ENCODE measurements around the gene DECR2. TPM values are rescaled to one million over a fixed set of nuclear protein-coding genes. Genes with fewer than 3 reads are reported as not detected.
A peak's percentile ranks its signal among the peaks of the same experiment; 100 is the strongest.

DECR2 gene
- total RNA-seq, 2 experiments from 2014 or later: 8.0 to 14.4 TPM

- Histone ChIP-seq H3K79me2 (ENCODE audit: insufficient read depth, low read depth, low read length) (no peaks in the 10 kb centered on the region; the same call in 1 of the 2 replicates), H3K9me3 (ENCODE audit: low read length) (peaks cover 5% of the 10 kb centered on the region), H4K20me1 (ENCODE audit: insufficient read depth, low read length) (no peaks in the 10 kb centered on the region), H2AFZ (ENCODE audit: low read length) (no peak overlapping the region), H3K4me1 (ENCODE audit: insufficient read depth, low read length, poor library complexity, severe bottlenecking) (peaks cover 23% of the 10 kb centered on the region), H3K4me2 (ENCODE audit: low read length) (no peak overlapping the region), H3K4me3 (ENCODE audit: low read depth, low read length, poor library complexity, severe bottlenecking) (no peak overlapping the region), H3K9me2 (ENCODE audit: insufficient read depth, low read length) (no peaks in the 10 kb centered on the region), H3K27ac (ENCODE audit: low read depth, low read length, poor library complexity, severe bottlenecking) (no peak overlapping the region), H3K36me3 (ENCODE audit: insufficient read depth, low read length) (peaks cover 5% of the 10 kb centered on the region; the same call in 1 of the 2 replicates)
- no peak for DNase-seq (ENCODE audit: low spot score)
- TF ChIP-seq CTCF (conservative IDR thresholded peaks at IDR 0.05; ENCODE audit: low read length) (no peak), EZH2phosphoT487 (IDR thresholded peaks at IDR 0.05; ENCODE audit: borderline replicate concordance, low read depth, low read length) (no peak)
- ChIA-PET CTCF (ENCODE audit: unreplicated experiment) (no interaction called here), POLR2A (no interaction called here)
- no TSS peak for BruUV-seq (replicated peaks)
- intact Hi-C loops (cut with micrococcal nuclease; ENCODE audit: unreplicated experiment): no loop called here
These were observed 5.5 kb upstream of the DECR2 start for GRCh38 chr16:396199-396598.

- no peak for DNase-seq (ENCODE audit: low spot score)
- H3K79me2 ChIP-seq (ENCODE audit: insufficient read depth, low read depth, low read length): no peaks in the 10 kb centered on the region; the same call in 1 of the 2 replicates
- no peak overlapping the region for H3K27ac ChIP-seq (ENCODE audit: low read depth, low read length, poor library complexity, severe bottlenecking)
- H4K20me1 ChIP-seq (ENCODE audit: insufficient read depth, low read length): no peaks in the 10 kb centered on the region
- H2AFZ ChIP-seq (ENCODE audit: low read length): no peak overlapping the region
- H3K4me2 ChIP-seq (ENCODE audit: low read length): peak overlapping the region; percentile 45
- H3K4me1 ChIP-seq (ENCODE audit: insufficient read depth, low read length, poor library complexity, severe bottlenecking): peaks cover 23% of the 10 kb centered on the region
- H3K4me3 ChIP-seq (ENCODE audit: low read depth, low read length, poor library complexity, severe bottlenecking): peak overlapping the region; percentile 15
- CTCF ChIA-PET (ENCODE audit: unreplicated experiment): no interaction called here
- no peak for TF ChIP-seq EZH2phosphoT487 (IDR thresholded peaks at IDR 0.05; ENCODE audit: borderline replicate concordance, low read depth, low read length)
- TF ChIP-seq CTCF (conservative IDR thresholded peaks at IDR 0.05; ENCODE audit: low read length): no peak
- intact Hi-C loops (cut with micrococcal nuclease; ENCODE audit: unreplicated experiment): no loop called here
- POLR2A ChIA-PET: no interaction called here
- peaks cover 5% of the 10 kb centered on the region for H3K9me3 ChIP-seq (ENCODE audit: low read length)
- no peaks in the 10 kb centered on the region for H3K9me2 ChIP-seq (ENCODE audit: insufficient read depth, low read length)
- no TSS peak for BruUV-seq (replicated peaks)
- H3K36me3 ChIP-seq (ENCODE audit: insufficient read depth, low read length): peaks cover 5% of the 10 kb centered on the region; the same call in 1 of the 2 replicates
These were observed 5.1 kb upstream of the DECR2 start for GRCh38 chr16:396605-397004.

GRCh38 chr16:397135-397661 is 4.5 kb upstream of the DECR2 start, which contains the start of gene NME4:
NME4 (plus strand) TSS chr16:397199; CDS start chr16:397223, 24 bp downstream.
- H3K27ac ChIP-seq (ENCODE audit: low read depth, low read length, poor library complexity, severe bottlenecking): no peak within 1 kb of the TSS
- BruUV-seq (replicated peaks): no TSS peak
- 0 out of 2 replicates have a peak, but pooled peaks cover under 1% of the 10 kb centered on the region for H3K36me3 ChIP-seq (ENCODE audit: insufficient read depth, low read length)
- H2AFZ ChIP-seq (ENCODE audit: low read length): no peak within 1 kb of the TSS
- no peaks in the 10 kb centered on the region for H3K9me2 ChIP-seq (ENCODE audit: insufficient read depth, low read length)
- no peaks in the 10 kb centered on the region for H4K20me1 ChIP-seq (ENCODE audit: insufficient read depth, low read length)
- intact Hi-C loops (cut with micrococcal nuclease; ENCODE audit: unreplicated experiment): no loop called here
- TF ChIP-seq CTCF (conservative IDR thresholded peaks at IDR 0.05; ENCODE audit: low read length) (no peak), EZH2phosphoT487 (IDR thresholded peaks at IDR 0.05; ENCODE audit: borderline replicate concordance, low read depth, low read length) (no peak)
- peak within 1 kb of the TSS; percentile 45 for H3K4me2 ChIP-seq (ENCODE audit: low read length)
- peak; percentile 43 for DNase-seq (ENCODE audit: low spot score)
- H3K9me3 ChIP-seq (ENCODE audit: low read length): no peaks in the 10 kb centered on the region
- H3K4me1 ChIP-seq (ENCODE audit: insufficient read depth, low read length, poor library complexity, severe bottlenecking): peaks cover 24% of the 10 kb centered on the region
- peak within 1 kb of the TSS; percentile 60 for H3K4me3 ChIP-seq (ENCODE audit: low read depth, low read length, poor library complexity, severe bottlenecking)
- ChIA-PET CTCF (ENCODE audit: unreplicated experiment) (no interaction called here), POLR2A (no interaction called here)
- H3K79me2 ChIP-seq (ENCODE audit: insufficient read depth, low read depth, low read length): no peaks in the 10 kb centered on the region; the same call in 1 of the 2 replicates

All from OCI-LY7 (cell line).